ENCODE results near the gene SEC16A.

DNA sequence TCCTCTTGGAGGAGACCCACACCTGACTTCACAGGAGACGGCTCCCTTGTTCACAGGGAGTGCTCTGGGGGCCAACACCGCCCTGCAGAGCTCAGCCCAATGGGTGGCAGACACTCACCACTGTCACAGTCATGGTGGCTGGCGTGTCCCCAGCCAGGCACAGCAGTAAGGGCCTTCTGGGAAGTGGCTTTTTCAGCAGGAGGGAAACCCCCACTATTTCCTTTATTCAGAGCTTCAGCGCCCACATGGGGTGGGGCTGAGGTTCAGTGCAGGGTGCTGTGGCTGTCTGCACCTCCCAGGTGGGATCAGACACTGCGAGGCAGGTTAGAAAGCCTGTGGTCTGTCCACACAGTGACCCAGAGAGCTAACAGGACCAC lies 79.3 kb downstream of the SEC16A start:
- TF ChIP-seq POLR2A (IDR thresholded peaks at IDR 0.05), result no peak
- no peak for TF ChIP-seq CTCF (IDR thresholded peaks at IDR 0.05)

Measured in body of pancreas (tissue), 4 donors.